ENCODE data around the gene WNT6. TPM values are rescaled to one million over a fixed set of nuclear protein-coding genes. Genes with fewer than 3 reads are reported as not detected.

The WNT6 gene
- total and polyA plus RNA-seq, 10 of the 15 experiments (the other 5 are each of a cell fraction or from before 2014, with no cell fraction given) = 0.11 to 0.44 (median 0.22) TPM; not detected in 5

GRCh38 chr2:218896501-218897393, 37.1 kb downstream of the WNT6 start (continued):
- TF ChIP-seq, protein P1, sequence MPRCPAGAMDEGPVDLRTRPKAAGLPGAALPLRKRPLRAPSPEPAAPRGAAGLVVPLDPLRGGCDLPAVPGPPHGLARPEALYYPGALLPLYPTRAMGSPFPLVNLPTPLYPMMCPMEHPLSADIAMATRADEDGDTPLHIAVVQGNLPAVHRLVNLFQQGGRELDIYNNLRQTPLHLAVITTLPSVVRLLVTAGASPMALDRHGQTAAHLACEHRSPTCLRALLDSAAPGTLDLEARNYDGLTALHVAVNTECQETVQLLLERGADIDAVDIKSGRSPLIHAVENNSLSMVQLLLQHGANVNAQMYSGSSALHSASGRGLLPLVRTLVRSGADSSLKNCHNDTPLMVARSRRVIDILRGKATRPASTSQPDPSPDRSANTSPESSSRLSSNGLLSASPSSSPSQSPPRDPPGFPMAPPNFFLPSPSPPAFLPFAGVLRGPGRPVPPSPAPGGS (IDR thresholded peaks at IDR 0.05; ENCODE audit: borderline replicate concordance, insufficient read depth, low read depth, low read length, poor library complexity, severe bottlenecking) = peak; percentile 96
- TF ChIP-seq YY1 (IDR thresholded peaks at IDR 0.05; ENCODE audit: low read depth, low read length) = 0 out of 2 replicates have a peak, but pooled peaks have one; percentile 26
- 0 out of 2 replicates have a peak, but pooled peaks have one; percentile 43 for TF ChIP-seq RB1 (IDR thresholded peaks at IDR 0.05; ENCODE audit: borderline replicate concordance)
- peak; percentile 35 for TF ChIP-seq MYC (IDR thresholded peaks at IDR 0.05; ENCODE audit: insufficient read depth, insufficient read length, insufficient replicate concordance, low read length, severe bottlenecking)
- TF ChIP-seq POLR2AphosphoS2 (IDR thresholded peaks at IDR 0.05; ENCODE audit: low read depth, low read length) = no peak; the same call in 1 of the 2 replicates
- TF ChIP-seq ZSCAN29 (IDR thresholded peaks at IDR 0.05) = 0 out of 2 replicates have a peak, but pooled peaks have one; percentile 30
- peak; percentile 99 for TF ChIP-seq SMARCA5 (IDR thresholded peaks at IDR 0.05)
- peak; percentile 82 for TF ChIP-seq SMAD1 (IDR thresholded peaks at IDR 0.05; ENCODE audit: low read depth, partially characterized antibody)
- TF ChIP-seq HSF1 (IDR thresholded peaks at IDR 0.05; ENCODE audit: low read depth, low read length) = no peak
- TF ChIP-seq SMAD5 (IDR thresholded peaks at IDR 0.05; ENCODE audit: low read depth) = peak; percentile 56; the same call in 1 of the 2 replicates
- no peak for TF ChIP-seq BRCA1 (IDR thresholded peaks at IDR 0.05; ENCODE audit: low read depth, low read length)
- peak; percentile 62 for TF ChIP-seq SIN3A (IDR thresholded peaks at IDR 0.05; ENCODE audit: low read depth, low read length)
- TF ChIP-seq LARP7 (IDR thresholded peaks at IDR 0.05) = peak; percentile 27; the same call in 1 of the 2 replicates
- TF ChIP-seq NBN (IDR thresholded peaks at IDR 0.05) = peak; percentile 94
- peak; percentile 88 for TF ChIP-seq TARDBP (IDR thresholded peaks at IDR 0.05; ENCODE audit: borderline replicate concordance)
- TF ChIP-seq ZBED1 (IDR thresholded peaks at IDR 0.05; ENCODE audit: borderline replicate concordance) = peak; percentile 97
- TF ChIP-seq, protein P2, sequence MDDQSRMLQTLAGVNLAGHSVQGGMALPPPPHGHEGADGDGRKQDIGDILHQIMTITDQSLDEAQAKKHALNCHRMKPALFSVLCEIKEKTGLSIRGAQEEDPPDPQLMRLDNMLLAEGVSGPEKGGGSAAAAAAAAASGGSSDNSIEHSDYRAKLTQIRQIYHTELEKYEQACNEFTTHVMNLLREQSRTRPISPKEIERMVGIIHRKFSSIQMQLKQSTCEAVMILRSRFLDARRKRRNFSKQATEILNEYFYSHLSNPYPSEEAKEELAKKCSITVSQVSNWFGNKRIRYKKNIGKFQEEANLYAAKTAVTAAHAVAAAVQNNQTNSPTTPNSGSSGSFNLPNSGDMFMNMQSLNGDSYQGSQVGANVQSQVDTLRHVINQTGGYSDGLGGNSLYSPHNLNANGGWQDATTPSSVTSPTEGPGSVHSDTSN (IDR thresholded peaks at IDR 0.05; ENCODE audit: insufficient replicate concordance, low read depth, low read length) = peak; percentile 63
- TF ChIP-seq EED (IDR thresholded peaks at IDR 0.05; ENCODE audit: low read depth) = peak; percentile 98
- TF ChIP-seq CREM (IDR thresholded peaks at IDR 0.05; ENCODE audit: low read depth) = peak; percentile 97
- TF ChIP-seq JUNB (IDR thresholded peaks at IDR 0.05) = peak; percentile 77
- TF ChIP-seq MTA2 (IDR thresholded peaks at IDR 0.05; ENCODE audit: low read depth) = peak; percentile 98
- TF ChIP-seq GATAD2B (conservative IDR thresholded peaks at IDR 0.05; ENCODE audit: low read depth) = peak; percentile 95
- TF ChIP-seq NRF1 (conservative IDR thresholded peaks at IDR 0.05; ENCODE audit: low read depth, low read length) = 0 out of 2 replicates have a peak, but pooled peaks have one; percentile 17
- 0 out of 2 replicates have a peak, but pooled peaks have one; percentile 10 for TF ChIP-seq RAD51 (IDR thresholded peaks at IDR 0.05)
- peak; percentile 86 for TF ChIP-seq ZNF24 (IDR thresholded peaks at IDR 0.05)
- peak in 1 of 2 experiments; percentile 94; a peak in 2 of 3 replicates for TF ChIP-seq EGR1 (IDR thresholded peaks at IDR 0.05; ENCODE audit: borderline replicate concordance in 1 of 2, low read depth in 2 of 2, low read length in 2 of 2)
- TF ChIP-seq CREB1 (IDR thresholded peaks at IDR 0.05; ENCODE audit: low read depth) = no peak
- TF ChIP-seq POLR2A (IDR thresholded peaks at IDR 0.05; ENCODE audit: low read depth, low read length) = peak; percentile 79
- TF ChIP-seq NFIC (IDR thresholded peaks at IDR 0.05; ENCODE audit: low read depth, low read length) = no peak
- TF ChIP-seq CBFB (IDR thresholded peaks at IDR 0.05; ENCODE audit: low read depth) = peak; percentile 100
